Choroid plexus epithelial cell (primary cell): ENCODE measurements around the gene FOXP1.

Source experiments
- DNase-seq: peaks from one replicate; pipeline ENCODE4 v3.0.0-alpha.2; 2010; ENCODE audit warnings: low read depth
- H3K4me3 ChIP-seq: 2 replicates; pipeline ENCODE4 v1.5.1; 2011; ENCODE audit warnings: low read depth, mild to moderate bottlenecking, control low read depth, low read length, moderate library complexity
- TF ChIP-seq, protein P1 (sequence below): conservative IDR thresholded peaks from 2 replicates; pipeline ENCODE4 v1.5.1; 2011; ENCODE audit warnings: low read depth, mild to moderate bottlenecking, control low read depth, inconsistent platforms, low read length, moderate library complexity

Gene FOXP1

DNA sequence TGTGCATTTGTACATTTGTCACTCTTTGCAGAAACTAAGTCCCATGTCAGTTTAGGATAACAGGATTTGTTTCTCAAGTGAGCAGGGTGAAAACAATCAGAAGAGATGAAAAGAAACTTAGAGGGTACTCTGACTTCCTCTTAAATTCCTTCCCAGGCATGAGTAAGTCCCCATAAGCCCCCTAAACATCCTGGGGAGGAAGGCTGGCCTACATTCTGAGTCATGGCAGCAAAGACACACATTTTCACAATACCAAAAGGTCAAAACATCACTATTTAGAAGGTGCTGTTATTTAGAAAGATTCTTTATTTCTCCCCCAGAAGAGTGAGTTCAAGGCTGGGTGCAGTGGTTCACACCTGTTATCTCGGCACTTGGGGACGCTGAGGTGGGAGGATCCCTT lies 7.6 kb upstream of the FOXP1 start:
- H3K4me3 ChIP-seq = no peak overlapping the region
- no peak for DNase-seq
- TF ChIP-seq, protein P1, sequence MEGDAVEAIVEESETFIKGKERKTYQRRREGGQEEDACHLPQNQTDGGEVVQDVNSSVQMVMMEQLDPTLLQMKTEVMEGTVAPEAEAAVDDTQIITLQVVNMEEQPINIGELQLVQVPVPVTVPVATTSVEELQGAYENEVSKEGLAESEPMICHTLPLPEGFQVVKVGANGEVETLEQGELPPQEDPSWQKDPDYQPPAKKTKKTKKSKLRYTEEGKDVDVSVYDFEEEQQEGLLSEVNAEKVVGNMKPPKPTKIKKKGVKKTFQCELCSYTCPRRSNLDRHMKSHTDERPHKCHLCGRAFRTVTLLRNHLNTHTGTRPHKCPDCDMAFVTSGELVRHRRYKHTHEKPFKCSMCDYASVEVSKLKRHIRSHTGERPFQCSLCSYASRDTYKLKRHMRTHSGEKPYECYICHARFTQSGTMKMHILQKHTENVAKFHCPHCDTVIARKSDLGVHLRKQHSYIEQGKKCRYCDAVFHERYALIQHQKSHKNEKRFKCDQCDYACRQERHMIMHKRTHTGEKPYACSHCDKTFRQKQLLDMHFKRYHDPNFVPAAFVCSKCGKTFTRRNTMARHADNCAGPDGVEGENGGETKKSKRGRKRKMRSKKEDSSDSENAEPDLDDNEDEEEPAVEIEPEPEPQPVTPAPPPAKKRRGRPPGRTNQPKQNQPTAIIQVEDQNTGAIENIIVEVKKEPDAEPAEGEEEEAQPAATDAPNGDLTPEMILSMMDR = no peak

DNA sequence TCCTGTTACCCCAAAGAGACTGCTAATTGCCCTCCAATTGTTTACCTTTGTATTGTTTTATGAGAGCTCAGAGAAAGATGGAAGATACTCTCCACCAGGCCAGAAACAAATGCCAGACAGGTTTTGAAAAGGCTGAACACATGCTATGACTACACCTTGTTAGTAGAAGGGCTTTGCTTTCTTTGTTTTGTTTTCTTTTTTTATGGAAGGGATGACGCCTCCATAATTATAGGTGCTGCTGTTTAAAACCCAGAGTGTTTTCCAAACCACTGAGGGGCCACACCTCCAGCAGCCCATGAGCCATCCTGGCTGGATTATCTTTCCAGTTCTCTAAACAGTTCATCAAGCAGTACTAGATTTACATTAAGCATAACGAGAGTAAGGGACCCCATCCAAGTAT lies 5.6 kb upstream of the FOXP1 start:
- TF ChIP-seq, protein P1 = no peak
- DNase-seq = no peak

DNA sequence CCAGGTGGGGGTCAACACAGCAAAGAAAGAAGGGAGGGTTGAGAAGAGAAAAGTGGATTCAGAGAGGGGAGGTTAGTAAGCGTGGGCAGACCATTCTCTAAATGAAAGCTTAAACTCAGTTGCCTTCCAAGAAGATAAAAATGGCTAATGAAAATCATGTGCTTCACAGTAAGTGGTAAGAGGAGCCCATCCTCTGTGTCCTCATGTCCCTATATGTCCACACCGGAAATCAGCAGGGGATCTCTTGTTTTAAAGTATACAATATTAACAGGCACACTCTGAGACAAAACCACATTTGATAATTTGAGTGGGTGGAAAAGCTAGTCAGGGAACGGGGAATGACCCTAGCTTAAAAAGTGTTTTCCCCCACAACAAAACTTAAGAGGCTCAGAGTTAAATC lies 4.4 kb upstream of the FOXP1 start:
- peak; percentile 68 for DNase-seq

More for the DNA sequence above, 5.6 kb upstream of the FOXP1 start:
- H3K4me3 ChIP-seq = no peak overlapping the region

DNA sequence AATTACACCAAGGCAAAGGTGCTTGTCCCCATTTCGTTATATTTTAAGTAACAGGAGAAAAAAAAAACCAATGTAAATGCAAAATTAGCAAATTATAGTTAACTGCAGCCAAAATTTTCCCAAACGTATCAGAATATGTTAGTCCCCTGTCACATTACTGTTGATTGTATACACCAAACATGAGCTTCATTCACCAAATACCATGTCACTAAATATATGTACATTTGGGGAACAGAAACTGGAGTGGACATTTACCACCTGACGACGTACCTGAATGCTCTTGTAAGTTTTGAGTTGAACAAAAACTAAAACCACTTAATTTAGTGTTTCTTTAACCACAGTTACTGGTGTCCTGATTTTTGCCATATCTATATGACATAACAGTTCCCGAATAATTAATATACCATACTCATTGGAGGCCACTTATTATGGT lies 3.3 kb upstream of the FOXP1 start:
- TF ChIP-seq, protein P1 = no peak
- H3K4me3 ChIP-seq = no peak overlapping the region
- DNase-seq = no peak

More for the DNA sequence above, 4.4 kb upstream of the FOXP1 start:
- TF ChIP-seq, protein P1 = no peak
- H3K4me3 ChIP-seq = no peak overlapping the region

DNA sequence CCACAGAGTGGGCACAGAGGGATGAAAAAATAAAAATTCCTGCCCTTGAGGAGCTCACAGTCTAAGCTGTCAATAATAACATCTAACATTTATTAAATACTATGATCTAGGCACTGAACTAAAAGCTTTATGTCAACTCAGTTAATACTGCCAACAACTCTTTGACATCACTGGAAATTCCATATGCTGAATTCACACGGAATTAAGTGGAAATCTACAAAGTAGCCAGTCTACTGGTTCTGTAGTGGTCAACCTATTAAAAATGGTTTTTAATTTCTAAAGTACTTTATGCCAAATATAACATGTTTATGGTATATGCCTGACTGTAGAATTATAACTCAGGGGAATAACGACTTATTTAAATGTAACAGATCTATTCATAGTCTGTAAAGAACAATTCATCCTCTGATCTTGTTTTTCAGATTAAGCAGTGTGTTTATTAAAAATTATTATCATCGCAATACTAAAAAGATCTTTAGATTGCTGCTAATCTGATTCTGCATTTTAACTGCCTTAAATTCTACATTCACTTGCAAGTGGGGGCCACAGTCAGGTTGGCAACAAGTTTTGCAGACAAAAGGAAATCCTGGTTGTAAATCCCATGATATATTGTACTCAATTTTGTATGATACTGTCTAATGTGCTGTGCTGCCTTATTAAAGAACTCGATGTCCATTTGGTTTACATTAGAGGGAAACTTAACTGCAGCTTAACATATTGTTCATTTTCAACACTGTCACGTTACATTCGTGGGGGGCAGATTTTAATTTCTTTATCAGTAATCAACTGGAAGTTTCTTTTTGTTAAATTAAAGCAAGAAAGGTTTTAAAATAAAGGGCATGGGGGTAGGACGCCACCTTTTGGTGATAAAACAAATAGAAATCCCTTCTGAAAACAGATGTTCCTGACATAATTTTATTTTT lies 2.6 kb upstream of the FOXP1 start:
- peak; percentile 77 for DNase-seq
- no peak overlapping the region for H3K4me3 ChIP-seq
- TF ChIP-seq, protein P1 = peak; percentile 67

DNA sequence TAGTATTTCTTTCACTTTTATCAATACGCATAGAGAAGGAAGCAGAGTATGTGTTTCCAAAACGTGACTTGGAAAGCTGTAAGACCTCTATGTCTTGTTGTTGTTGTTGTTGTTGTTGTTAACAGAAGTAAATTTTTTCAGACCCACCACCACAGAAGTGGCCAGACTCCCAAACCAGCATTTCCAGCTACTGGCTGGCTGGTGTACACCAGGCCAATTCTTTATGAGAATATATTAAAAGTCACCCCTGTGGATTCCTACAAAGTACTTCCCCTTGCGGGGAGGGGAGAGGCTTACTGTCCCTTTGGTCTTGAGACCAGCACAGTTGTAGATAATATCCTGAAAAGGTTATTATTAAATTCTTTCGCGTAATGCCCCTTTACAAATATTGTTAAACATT lies 1.6 kb upstream of the FOXP1 start:
- H3K4me3 ChIP-seq = no peak overlapping the region
- no peak for DNase-seq
- TF ChIP-seq, protein P1 = no peak
